Measurements from ENCODE around the gene UGGT2.

UGGT2 gene

DNA sequence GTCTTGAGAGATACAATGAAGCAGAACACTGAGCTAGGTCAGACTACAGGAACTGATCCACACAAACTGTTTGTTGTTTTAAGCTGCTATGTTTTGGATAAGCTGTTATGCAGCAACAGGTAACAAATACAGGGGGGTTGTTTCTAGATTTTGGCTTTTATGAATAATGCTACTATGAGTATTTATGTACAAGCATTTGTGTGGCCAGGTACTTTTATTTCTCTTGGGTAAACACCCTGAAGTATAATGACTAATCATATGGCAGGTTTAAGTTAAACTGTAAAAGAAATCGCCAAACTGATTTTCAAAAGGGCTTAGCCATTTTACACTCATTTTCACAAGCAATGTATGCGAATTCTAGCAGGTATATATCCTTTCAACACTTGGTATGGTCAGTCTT is 210.3 kb downstream of the UGGT2 start:
- Histone ChIP-seq H3K9me2 (replicated peaks; ENCODE audit: control insufficient read depth, low read length) (no peaks in the 10 kb centered on the region), H3K4me2 (ENCODE audit: low read length) (no peak overlapping the region), H3K4me1 (ENCODE audit: control insufficient read depth, low read length) (no peaks in the 10 kb centered on the region), H3K27ac (ENCODE audit: low read depth, low read length) (no peak overlapping the region), H3K79me2 (ENCODE audit: control insufficient read depth, low read length) (no peaks in the 10 kb centered on the region), H3F3A (ENCODE audit: control insufficient read depth, insufficient read depth) (no peaks in the 10 kb centered on the region), H3K36me3 (ENCODE audit: control insufficient read depth, low read length) (no peaks in the 10 kb centered on the region), H3K9me3 (ENCODE audit: control insufficient read depth, insufficient read depth, low read length) (no peaks in the 10 kb centered on the region), H3K4me3 (ENCODE audit: low read length) (no peak overlapping the region), H3K27me3 (ENCODE audit: control insufficient read depth, low read length) (no peaks in the 10 kb centered on the region), H4K20me1 (ENCODE audit: control insufficient read depth, insufficient read depth, low read depth, low read length) (no peaks in the 10 kb centered on the region)
- TF ChIP-seq, protein P1, sequence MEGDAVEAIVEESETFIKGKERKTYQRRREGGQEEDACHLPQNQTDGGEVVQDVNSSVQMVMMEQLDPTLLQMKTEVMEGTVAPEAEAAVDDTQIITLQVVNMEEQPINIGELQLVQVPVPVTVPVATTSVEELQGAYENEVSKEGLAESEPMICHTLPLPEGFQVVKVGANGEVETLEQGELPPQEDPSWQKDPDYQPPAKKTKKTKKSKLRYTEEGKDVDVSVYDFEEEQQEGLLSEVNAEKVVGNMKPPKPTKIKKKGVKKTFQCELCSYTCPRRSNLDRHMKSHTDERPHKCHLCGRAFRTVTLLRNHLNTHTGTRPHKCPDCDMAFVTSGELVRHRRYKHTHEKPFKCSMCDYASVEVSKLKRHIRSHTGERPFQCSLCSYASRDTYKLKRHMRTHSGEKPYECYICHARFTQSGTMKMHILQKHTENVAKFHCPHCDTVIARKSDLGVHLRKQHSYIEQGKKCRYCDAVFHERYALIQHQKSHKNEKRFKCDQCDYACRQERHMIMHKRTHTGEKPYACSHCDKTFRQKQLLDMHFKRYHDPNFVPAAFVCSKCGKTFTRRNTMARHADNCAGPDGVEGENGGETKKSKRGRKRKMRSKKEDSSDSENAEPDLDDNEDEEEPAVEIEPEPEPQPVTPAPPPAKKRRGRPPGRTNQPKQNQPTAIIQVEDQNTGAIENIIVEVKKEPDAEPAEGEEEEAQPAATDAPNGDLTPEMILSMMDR (IDR thresholded peaks at IDR 0.05; ENCODE audit: low read depth, low read length, poor library complexity, severe bottlenecking), result no peak
- TF ChIP-seq EZH2phosphoT487 (IDR thresholded peaks at IDR 0.05; ENCODE audit: borderline replicate concordance, low read length), result no peak

- Histone ChIP-seq H3K4me1 (ENCODE audit: control insufficient read depth, low read length) (no peaks in the 10 kb centered on the region), H3F3A (ENCODE audit: control insufficient read depth, insufficient read depth) (no peaks in the 10 kb centered on the region), H4K20me1 (ENCODE audit: control insufficient read depth, insufficient read depth, low read depth, low read length) (no peaks in the 10 kb centered on the region), H3K9me3 (ENCODE audit: control insufficient read depth, insufficient read depth, low read length) (no peaks in the 10 kb centered on the region), H3K27me3 (ENCODE audit: control insufficient read depth, low read length) (no peaks in the 10 kb centered on the region), H3K36me3 (ENCODE audit: control insufficient read depth, low read length) (no peaks in the 10 kb centered on the region), H3K79me2 (ENCODE audit: control insufficient read depth, low read length) (no peaks in the 10 kb centered on the region), H3K4me3 (ENCODE audit: low read length) (no peak overlapping the region), H3K9me2 (replicated peaks; ENCODE audit: control insufficient read depth, low read length) (no peaks in the 10 kb centered on the region), H3K4me2 (ENCODE audit: low read length) (no peak overlapping the region), H3K27ac (ENCODE audit: low read depth, low read length) (no peak overlapping the region)
- TF ChIP-seq, protein P1 (IDR thresholded peaks at IDR 0.05; ENCODE audit: low read depth, low read length, poor library complexity, severe bottlenecking), result no peak
- TF ChIP-seq EZH2phosphoT487 (IDR thresholded peaks at IDR 0.05; ENCODE audit: borderline replicate concordance, low read length), result no peak
Measured at GRCh38 chr13:95841894-95842293, 211.3 kb downstream of the UGGT2 start.

GRCh38 chr13:95834134-95834765 is 219.0 kb downstream of the UGGT2 start:
- H4K20me1 ChIP-seq (ENCODE audit: control insufficient read depth, insufficient read depth, low read depth, low read length), result no peaks in the 10 kb centered on the region
- H3K27ac ChIP-seq (ENCODE audit: low read depth, low read length), result no peak overlapping the region
- H3K36me3 ChIP-seq (ENCODE audit: control insufficient read depth, low read length), result no peaks in the 10 kb centered on the region; the same call in 1 of the 2 replicates
- H3K27me3 ChIP-seq (ENCODE audit: control insufficient read depth, low read length), result no peaks in the 10 kb centered on the region
- no peaks in the 10 kb centered on the region for H3K9me2 ChIP-seq (replicated peaks; ENCODE audit: control insufficient read depth, low read length)
- no peaks in the 10 kb centered on the region for H3F3A ChIP-seq (ENCODE audit: control insufficient read depth, insufficient read depth)
- H3K4me1 ChIP-seq (ENCODE audit: control insufficient read depth, low read length), result no peaks in the 10 kb centered on the region
- TF ChIP-seq EZH2phosphoT487 (IDR thresholded peaks at IDR 0.05; ENCODE audit: borderline replicate concordance, low read length), result no peak
- TF ChIP-seq, protein P1 (IDR thresholded peaks at IDR 0.05; ENCODE audit: low read depth, low read length, poor library complexity, severe bottlenecking), result peak; percentile 85
- no peaks in the 10 kb centered on the region for H3K79me2 ChIP-seq (ENCODE audit: control insufficient read depth, low read length)
- no peak overlapping the region for H3K4me3 ChIP-seq (ENCODE audit: low read length)
- no peaks in the 10 kb centered on the region for H3K9me3 ChIP-seq (ENCODE audit: control insufficient read depth, insufficient read depth, low read length)
- no peak overlapping the region for H3K4me2 ChIP-seq (ENCODE audit: low read length)

Measured in DOHH2 (cell line).